CD8-positive, alpha-beta memory T cell (primary cell): ENCODE data around the gene KATNA1. TPM values are rescaled to one million over a fixed set of nuclear protein-coding genes. Genes with fewer than 3 reads are reported as not detected.
"Not testable (repeated sequence)": the region's sequence is repeated elsewhere in the genome, so short reads cannot be mapped to it uniquely, and the experiment has no call there.

Source experiments
- CTCF ChIA-PET: fragments of 350-600 bp; sonication (Branson Sonifier 250); formaldehyde crosslinking; loops from one replicate; lab custom pipeline; 2021; ENCODE audit warnings: antibody characterized with exemption; lab: Charles Lee
- POLR2A ChIA-PET: fragments of 350-600 bp; sonication (Branson Sonifier 250); formaldehyde crosslinking; loops from one replicate; lab custom pipeline; 2021; ENCODE audit warnings: antibody characterized with exemption; lab: Charles Lee
- DNase-seq, 5 donors: peaks; one replicate each; pipeline versions ENCODE4 v3.0.0 to v3.0.0-alpha.2; 2020 to 2022; ENCODE audit warnings: mixed read lengths in 1 of 5
- H3K27ac ChIP-seq: one replicate; pipeline ENCODE4 v1.7.0; 2013; ENCODE audit warnings: low read depth, mild to moderate bottlenecking, low read length, moderate library complexity
- H3K27me3 ChIP-seq: 2 replicates; pipeline ENCODE4 v1.7.0; 2013; ENCODE audit warnings: low read length, mild to moderate bottlenecking; ENCODE audit not compliant: insufficient read depth, poor library complexity, severe bottlenecking
- H3K36me3 ChIP-seq: 2 replicates; pipeline ENCODE4 v1.7.0; 2013; ENCODE audit warnings: mild to moderate bottlenecking, low read length, moderate library complexity; ENCODE audit not compliant: insufficient read depth
- H3K4me1 ChIP-seq: 2 replicates; pipeline ENCODE4 v1.7.0; 2013; ENCODE audit warnings: mild to moderate bottlenecking, low read length, moderate library complexity; ENCODE audit not compliant: insufficient read depth
- H3K4me3 ChIP-seq: 2 replicates; pipeline ENCODE4 v1.7.0; 2013; ENCODE audit warnings: mild to moderate bottlenecking, low read length
- H3K9me3 ChIP-seq: 2 replicates; pipeline ENCODE4 v1.7.0; 2013; ENCODE audit warnings: mild to moderate bottlenecking, low read length
- H3K27ac Mint-ChIP-seq, 8 donors: one replicate each; pipeline ENCODE4 v1.8.0; 2020 to 2021; ENCODE audit warnings: mixed read lengths in 8 of 8, mild to moderate bottlenecking in 6 of 8, inconsistent platforms in 3 of 8, moderate library complexity in 3 of 8
- H3K27me3 Mint-ChIP-seq, 2 donors: one replicate each; pipeline ENCODE4 v1.8.0; 2020 to 2021; ENCODE audit warnings: mixed read lengths in 2 of 2, mild to moderate bottlenecking in 1 of 2, moderate library complexity in 1 of 2
- H3K36me3 Mint-ChIP-seq, 3 donors: one replicate each; pipeline ENCODE4 v1.8.0; 2020 to 2021; ENCODE audit warnings: mixed read lengths in 3 of 3, inconsistent platforms in 1 of 3, mild to moderate bottlenecking in 1 of 3
- H3K4me1 Mint-ChIP-seq, 3 donors: one replicate each; pipeline ENCODE4 v1.8.0; 2020 to 2021; ENCODE audit warnings: mixed read lengths in 3 of 3, inconsistent platforms in 1 of 3, mild to moderate bottlenecking in 1 of 3
- H3K4me3 Mint-ChIP-seq, 7 donors: one replicate each; pipeline ENCODE4 v1.8.0; 2020 to 2021; ENCODE audit warnings: mixed read lengths in 7 of 7, mild to moderate bottlenecking in 6 of 7, moderate library complexity in 4 of 7, inconsistent platforms in 2 of 7
- H3K9me3 Mint-ChIP-seq, 5 donors: one replicate each; pipeline ENCODE4 v1.8.0; 2020 to 2022; ENCODE audit warnings: mixed read lengths in 5 of 5, mild to moderate bottlenecking in 3 of 5, moderate library complexity in 2 of 5, inconsistent platforms in 1 of 5
- polyA plus RNA-seq: library from polyadenylated mRNA; unstranded; fragments of 300-500 nt; fragmentation: Illumina TruSeq; gene quantifications from one replicate; pipeline ENCODE4 v1.2.3, GENCODE V29; 2021
- total RNA-seq, 2 experiments: library from RNA; stranded (reverse); gene quantifications; one replicate each; pipeline ENCODE4 v1.2.3, GENCODE V29; 2021

The KATNA1 gene
- total and polyA plus RNA-seq, 3 experiments from 2014 or later = 22.0 to 25.7 (median 22.7) TPM

DNA sequence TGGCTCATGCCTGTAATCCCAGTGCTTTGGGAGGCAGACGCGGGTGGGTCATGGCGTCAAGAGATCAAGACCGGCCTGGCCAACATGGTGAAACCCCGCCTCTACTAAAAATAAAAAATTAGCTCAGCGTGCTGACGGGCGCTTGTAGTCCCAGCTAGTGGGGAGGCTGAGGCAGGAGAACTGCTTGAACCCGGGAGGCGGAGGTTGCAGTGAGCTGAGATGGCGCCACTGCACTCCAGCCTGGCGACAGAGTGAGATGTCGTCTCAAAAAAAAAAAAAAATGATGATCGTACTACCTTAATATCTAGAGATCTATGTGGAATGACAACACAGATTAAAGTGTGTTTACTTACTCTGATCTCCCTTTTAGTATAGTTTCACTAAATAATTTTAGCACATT lies 33.3 kb upstream of the KATNA1 start:
- H3K27ac Mint-ChIP-seq, POLR2A ChIA-PET, DNase-seq, H3K27me3 ChIP-seq, H3K27ac ChIP-seq, H3K4me3 ChIP-seq, CTCF ChIA-PET, H3K4me3 Mint-ChIP-seq, H3K9me3 ChIP-seq, H3K9me3 Mint-ChIP-seq, H3K27me3 Mint-ChIP-seq, H3K4me1 ChIP-seq: not testable (repeated sequence)
- peaks cover 5 to 64% (median 19%) of the 10 kb centered on the region in 3 donors for H3K36me3 Mint-ChIP-seq
- H3K36me3 ChIP-seq = peaks cover 24% of the 10 kb centered on the region
- peaks cover 20 to 37% (median 34%) of the 10 kb centered on the region in 3 donors for H3K4me1 Mint-ChIP-seq

- Histone ChIP-seq H3K27ac (no peak overlapping the region), H3K27me3 (no peaks in the 10 kb centered on the region), H3K4me1 (no peaks in the 10 kb centered on the region), H3K9me3 (no peaks in the 10 kb centered on the region), H3K36me3 (peaks cover 30% of the 10 kb centered on the region), H3K4me3 (no peak overlapping the region)
- Mint-ChIP-seq H3K9me3 (no peaks in the 10 kb centered on the region), H3K4me3 (no peak overlapping the region), H3K36me3 (peaks cover 5 to 63% (median 23%) of the 10 kb centered on the region in 3 donors), H3K4me1 (peaks cover 13 to 31% (median 28%) of the 10 kb centered on the region in 3 donors), H3K27me3 (no peaks in the 10 kb centered on the region), H3K27ac (peak overlapping the region in 4 of 8 donors; percentile 33 to 72 (median 54))
- no peak for DNase-seq
- ChIA-PET CTCF (no interaction called here), POLR2A (no interaction called here)
Observed at GRCh38 chr6:149681209-149681608, 32.7 kb upstream of the KATNA1 start.

GRCh38 chr6:149680503-149680902 lies 32.0 kb upstream of the KATNA1 start:
- H3K36me3 Mint-ChIP-seq = peaks cover 5 to 65% (median 23%) of the 10 kb centered on the region in 3 donors
- no peaks in the 10 kb centered on the region for H3K4me1 ChIP-seq
- CTCF ChIA-PET = no interaction called here
- no peaks in the 10 kb centered on the region for H3K27me3 Mint-ChIP-seq
- H3K27ac Mint-ChIP-seq = peak overlapping the region in 3 of 8 donors; percentile 22 to 57 (median 45)
- H3K27ac ChIP-seq = no peak overlapping the region
- no peaks in the 10 kb centered on the region for H3K27me3 ChIP-seq
- no peak for DNase-seq
- H3K4me3 Mint-ChIP-seq = no peak overlapping the region
- no peak overlapping the region for H3K4me3 ChIP-seq
- H3K9me3 ChIP-seq = no peaks in the 10 kb centered on the region
- H3K36me3 ChIP-seq = peaks cover 37% of the 10 kb centered on the region
- H3K9me3 Mint-ChIP-seq = no peaks in the 10 kb centered on the region
- peaks cover 13 to 29% (median 25%) of the 10 kb centered on the region in 3 donors for H3K4me1 Mint-ChIP-seq
- POLR2A ChIA-PET = no interaction called here

GRCh38 chr6:149672265-149672664 lies 23.8 kb upstream of the KATNA1 start:
- CTCF ChIA-PET, H3K27me3 Mint-ChIP-seq, H3K4me3 ChIP-seq, H3K27me3 ChIP-seq, H3K9me3 Mint-ChIP-seq, H3K27ac ChIP-seq, DNase-seq, POLR2A ChIA-PET, H3K4me1 Mint-ChIP-seq, H3K4me3 Mint-ChIP-seq, H3K9me3 ChIP-seq, H3K4me1 ChIP-seq: not testable (repeated sequence)
- H3K27ac Mint-ChIP-seq = peak overlapping the region in 2 of 8 donors; percentile 54 to 70
- peaks cover 4 to 78% (median 19%) of the 10 kb centered on the region in 3 donors for H3K36me3 Mint-ChIP-seq
- H3K36me3 ChIP-seq = peaks cover 39% of the 10 kb centered on the region

- H3K4me1 ChIP-seq = no peaks in the 10 kb centered on the region
- no peak overlapping the region for H3K4me3 ChIP-seq
- Mint-ChIP-seq H3K4me3 (no peak overlapping the region), H3K9me3 (no peaks in the 10 kb centered on the region), H3K4me1 (no peaks in the 10 kb centered on the region), H3K27me3 (no peaks in the 10 kb centered on the region), H3K36me3 (peaks cover 0 to 55% (median 14%) of the 10 kb centered on the region in 3 donors), H3K27ac (no peak overlapping the region)
- peaks cover 12% of the 10 kb centered on the region for H3K36me3 ChIP-seq
- ChIA-PET CTCF (no interaction called here), POLR2A (no interaction called here)
- no peaks in the 10 kb centered on the region for H3K9me3 ChIP-seq
- H3K27me3 ChIP-seq = no peaks in the 10 kb centered on the region
- H3K27ac ChIP-seq = no peak overlapping the region
- no peak for DNase-seq
Observed at GRCh38 chr6:149660028-149660427, 11.5 kb upstream of the KATNA1 start.

DNA sequence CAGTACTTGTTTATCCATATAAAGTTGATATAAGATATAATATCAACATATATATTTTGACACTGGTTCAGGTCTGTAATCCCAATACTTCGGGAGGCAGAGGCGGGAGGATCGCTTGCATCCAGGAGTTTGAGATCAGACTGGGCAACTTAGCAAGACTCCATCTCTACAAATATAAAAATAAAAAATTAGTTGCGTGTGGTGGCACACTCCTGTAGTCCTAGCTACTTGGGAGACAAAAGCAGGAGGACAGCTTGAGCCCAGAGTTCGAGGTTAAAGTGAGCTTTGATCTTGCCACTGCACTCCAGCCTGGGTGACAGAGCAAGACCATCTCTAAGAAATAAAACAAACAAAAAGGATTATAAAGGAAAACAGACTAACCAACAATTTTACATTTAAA lies 8.9 kb upstream of the KATNA1 start:
- DNase-seq = no peak
- Histone ChIP-seq H3K27ac (no peak overlapping the region), H3K4me3 (no peak overlapping the region), H3K4me1 (no peaks in the 10 kb centered on the region), H3K36me3 (peaks cover 3% of the 10 kb centered on the region), H3K27me3 (no peaks in the 10 kb centered on the region), H3K9me3 (no peaks in the 10 kb centered on the region)
- CTCF ChIA-PET = no interaction called here
- POLR2A ChIA-PET = no interaction called here
- H3K9me3 Mint-ChIP-seq = no peaks in the 10 kb centered on the region
- H3K4me1 Mint-ChIP-seq = no peaks in the 10 kb centered on the region
- H3K36me3 Mint-ChIP-seq = peaks cover 0 to 37% (median 7%) of the 10 kb centered on the region in 3 donors
- H3K4me3 Mint-ChIP-seq = no peak overlapping the region
- peak overlapping the region in 1 of 8 donors; percentile 58 for H3K27ac Mint-ChIP-seq
- H3K27me3 Mint-ChIP-seq = no peaks in the 10 kb centered on the region

DNA sequence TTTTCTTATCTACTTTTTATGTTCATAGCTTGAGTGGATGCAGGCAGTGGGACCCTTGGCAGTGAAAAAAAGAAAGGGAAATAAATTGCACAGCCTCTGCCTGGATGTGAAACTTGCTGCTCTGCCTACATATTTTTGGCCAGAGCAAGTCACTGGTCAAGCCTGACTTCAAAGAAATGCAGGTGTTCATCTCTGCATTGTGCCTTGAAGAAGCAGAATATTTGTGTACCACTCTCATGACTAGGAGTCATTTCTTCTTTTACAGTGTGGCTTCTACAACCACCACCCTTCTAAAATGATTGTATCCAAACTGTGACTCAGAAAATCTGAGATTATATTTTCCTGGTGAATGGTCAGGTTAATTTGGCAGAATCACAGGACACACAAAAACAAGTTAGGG lies 2.5 kb upstream of the KATNA1 start:
- DNase-seq = no peak
- Histone ChIP-seq H3K9me3 (no peaks in the 10 kb centered on the region), H3K36me3 (no peaks in the 10 kb centered on the region), H3K4me1 (peaks cover 18% of the 10 kb centered on the region), H3K4me3 (no peak overlapping the region), H3K27ac (no peak overlapping the region), H3K27me3 (no peaks in the 10 kb centered on the region)
- Mint-ChIP-seq H3K36me3 (peaks cover 0 to 9% (median 0%) of the 10 kb centered on the region in 3 donors), H3K9me3 (no peaks in the 10 kb centered on the region), H3K4me3 (peak overlapping the region in 1 of 7 donors; percentile 58), H3K27ac (peak overlapping the region in 1 of 8 donors; percentile 49), H3K27me3 (peaks cover 0 to 1% of the 10 kb centered on the region in 2 donors), H3K4me1 (peaks cover 19 to 31% (median 27%) of the 10 kb centered on the region in 3 donors)
- CTCF ChIA-PET = no interaction called here
- POLR2A ChIA-PET = no interaction called here

GRCh38 chr6:149646599-149646998 lies 1.9 kb downstream of the KATNA1 start:
- H3K36me3 Mint-ChIP-seq = peaks cover 0 to 7% (median 0%) of the 10 kb centered on the region in 3 donors
- H3K27ac ChIP-seq = no peak overlapping the region
- ChIA-PET POLR2A (interaction anchor here (0.7 kb wide), 1 partner anchor 325 kb away, joined by 3 read pairs; no protein-coding TSS in a partner anchor), CTCF (no interaction called here)
- no peaks in the 10 kb centered on the region for H3K36me3 ChIP-seq
- no peaks in the 10 kb centered on the region for H3K9me3 ChIP-seq
- H3K4me1 ChIP-seq = peaks cover 18% of the 10 kb centered on the region
- no peak for DNase-seq
- H3K27me3 Mint-ChIP-seq = peaks cover 0 to 1% of the 10 kb centered on the region in 2 donors
- no peaks in the 10 kb centered on the region for H3K27me3 ChIP-seq
- peak overlapping the region in 3 of 8 donors; percentile 0 to 45 (median 17) for H3K27ac Mint-ChIP-seq
- no peak overlapping the region for H3K4me3 ChIP-seq
- no peaks in the 10 kb centered on the region for H3K9me3 Mint-ChIP-seq
- H3K4me3 Mint-ChIP-seq = peak overlapping the region in 4 of 7 donors; percentile 52 to 96 (median 85)
- peaks cover 38 to 65% (median 49%) of the 10 kb centered on the region in 3 donors for H3K4me1 Mint-ChIP-seq
